BE2C (cell line): ENCODE measurements around the gene C1orf56.

Source experiments
- DNase-seq: peaks from one replicate; pipeline ENCODE4 v3.0.0-alpha.2; 2020
- H3K27me3 ChIP-seq: fragments of 250-450 bp; sonication (Bioruptor Pico); 2 replicates; pipeline ENCODE4 v1.5.1; 2020; ENCODE audit warnings: mild to moderate bottlenecking
- H3K36me3 ChIP-seq: fragments of 250-450 bp; sonication (Bioruptor Pico); 2 replicates; pipeline ENCODE4 v1.5.1; 2020; ENCODE audit warnings: mild to moderate bottlenecking
- H3K4me1 ChIP-seq: fragments of 250-450 bp; sonication (Bioruptor Pico); 2 replicates; pipeline ENCODE4 v1.5.1; 2020
- H3K4me3 ChIP-seq: 2 replicates; pipeline ENCODE4 v1.5.1; 2011; ENCODE audit warnings: low read depth, low read length
- H3K9me3 ChIP-seq: fragments of 250-450 bp; sonication (Bioruptor Pico); 2 replicates; pipeline ENCODE4 v1.5.1; 2020
- TF ChIP-seq, protein P1 (sequence below): IDR thresholded peaks from 2 replicates; pipeline ENCODE4 v1.5.1; 2012; ENCODE audit warnings: mild to moderate bottlenecking, low read depth, low read length

The C1orf56 gene

DNA sequence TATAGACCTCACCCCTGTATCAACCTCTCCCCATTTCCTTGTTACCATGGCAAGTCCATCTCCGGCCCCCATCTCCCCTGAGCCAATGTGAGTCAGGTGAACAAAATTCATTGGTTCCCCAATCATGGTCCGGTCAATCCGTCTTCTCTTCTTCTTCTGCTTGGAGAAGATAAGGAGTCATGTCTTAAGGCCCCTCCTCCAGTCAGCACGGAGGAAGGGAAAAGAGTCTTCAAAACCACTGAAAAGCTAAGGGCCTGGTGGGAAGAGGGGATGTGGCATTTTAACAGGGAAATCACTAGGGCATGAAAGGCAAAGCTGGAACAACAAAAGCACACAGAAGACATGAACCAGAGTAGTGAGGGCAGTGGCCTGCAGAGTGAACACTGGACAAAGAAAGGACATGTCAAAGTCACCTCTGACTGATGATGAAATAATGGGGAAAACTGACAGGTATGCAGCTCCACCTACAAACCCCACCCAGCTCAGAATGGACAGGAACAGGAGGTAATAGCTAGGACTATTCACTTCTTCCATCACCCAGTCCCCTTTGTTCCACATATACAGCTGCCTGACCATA, 7.5 kb downstream of the C1orf56 start:
- H3K36me3 ChIP-seq, result peaks cover 49% of the 10 kb centered on the region

DNA sequence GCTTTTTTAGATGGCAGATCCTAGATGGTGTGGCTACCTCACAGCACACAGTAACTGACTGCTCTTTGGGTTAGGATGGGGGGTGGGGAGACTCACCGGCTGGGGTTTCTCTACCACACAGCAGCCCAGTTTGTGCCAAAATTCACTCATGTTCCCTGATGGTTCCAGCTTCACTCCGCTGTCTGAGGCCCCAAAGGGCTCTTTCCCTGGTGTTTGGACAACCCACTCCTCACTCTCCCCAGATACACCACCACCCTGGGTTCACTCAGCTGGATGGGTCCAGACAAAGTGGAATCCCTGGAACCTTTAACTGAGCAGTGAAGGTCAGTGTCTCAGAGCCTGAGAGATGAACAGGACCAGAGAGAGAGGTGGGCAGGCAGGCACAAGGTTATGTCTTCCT, 8.0 kb downstream of the C1orf56 start:
- no peak overlapping the region for H3K4me3 ChIP-seq
- H3K36me3 ChIP-seq, result peaks cover 49% of the 10 kb centered on the region
- 0 out of 2 replicates have a peak, but pooled peaks cover 3% of the 10 kb centered on the region for H3K4me1 ChIP-seq
- H3K9me3 ChIP-seq, result no peaks in the 10 kb centered on the region
- H3K27me3 ChIP-seq, result no peaks in the 10 kb centered on the region
- no peak for DNase-seq
- TF ChIP-seq, protein P1, sequence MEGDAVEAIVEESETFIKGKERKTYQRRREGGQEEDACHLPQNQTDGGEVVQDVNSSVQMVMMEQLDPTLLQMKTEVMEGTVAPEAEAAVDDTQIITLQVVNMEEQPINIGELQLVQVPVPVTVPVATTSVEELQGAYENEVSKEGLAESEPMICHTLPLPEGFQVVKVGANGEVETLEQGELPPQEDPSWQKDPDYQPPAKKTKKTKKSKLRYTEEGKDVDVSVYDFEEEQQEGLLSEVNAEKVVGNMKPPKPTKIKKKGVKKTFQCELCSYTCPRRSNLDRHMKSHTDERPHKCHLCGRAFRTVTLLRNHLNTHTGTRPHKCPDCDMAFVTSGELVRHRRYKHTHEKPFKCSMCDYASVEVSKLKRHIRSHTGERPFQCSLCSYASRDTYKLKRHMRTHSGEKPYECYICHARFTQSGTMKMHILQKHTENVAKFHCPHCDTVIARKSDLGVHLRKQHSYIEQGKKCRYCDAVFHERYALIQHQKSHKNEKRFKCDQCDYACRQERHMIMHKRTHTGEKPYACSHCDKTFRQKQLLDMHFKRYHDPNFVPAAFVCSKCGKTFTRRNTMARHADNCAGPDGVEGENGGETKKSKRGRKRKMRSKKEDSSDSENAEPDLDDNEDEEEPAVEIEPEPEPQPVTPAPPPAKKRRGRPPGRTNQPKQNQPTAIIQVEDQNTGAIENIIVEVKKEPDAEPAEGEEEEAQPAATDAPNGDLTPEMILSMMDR, result no peak

More for the DNA sequence above, 7.5 kb downstream of the C1orf56 start:
- Histone ChIP-seq H3K4me1 (0 out of 2 replicates have a peak, but pooled peaks cover 3% of the 10 kb centered on the region), H3K9me3 (no peaks in the 10 kb centered on the region), H3K4me3 (no peak overlapping the region), H3K27me3 (no peaks in the 10 kb centered on the region)
- DNase-seq, result no peak
- TF ChIP-seq, protein P1, result no peak

DNA sequence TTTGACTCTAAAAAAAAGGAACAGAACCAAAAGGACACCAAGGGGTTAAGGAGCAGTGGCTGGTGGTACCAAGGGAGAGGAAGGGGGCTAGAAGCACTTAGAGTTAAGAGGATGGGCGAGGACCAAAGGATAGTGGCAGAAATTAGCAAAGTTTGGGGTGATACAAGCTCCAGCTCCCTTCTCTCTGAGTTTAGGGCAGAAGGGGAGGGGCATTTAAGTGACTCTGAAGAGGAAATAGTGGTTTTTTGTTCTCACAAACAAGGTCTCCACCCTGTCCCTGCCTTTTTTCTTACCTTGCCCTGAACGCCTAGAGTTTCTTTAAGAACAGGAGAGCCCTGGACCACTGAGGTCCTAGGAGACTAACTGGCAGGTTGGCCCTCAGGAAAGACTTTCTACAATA, 8.6 kb downstream of the C1orf56 start:
- 0 out of 2 replicates have a peak, but pooled peaks cover 3% of the 10 kb centered on the region for H3K4me1 ChIP-seq
- TF ChIP-seq, protein P1, result no peak
- H3K27me3 ChIP-seq, result no peaks in the 10 kb centered on the region
- peaks cover 49% of the 10 kb centered on the region for H3K36me3 ChIP-seq
- no peaks in the 10 kb centered on the region for H3K9me3 ChIP-seq
- no peak for DNase-seq
- no peak overlapping the region for H3K4me3 ChIP-seq

DNA sequence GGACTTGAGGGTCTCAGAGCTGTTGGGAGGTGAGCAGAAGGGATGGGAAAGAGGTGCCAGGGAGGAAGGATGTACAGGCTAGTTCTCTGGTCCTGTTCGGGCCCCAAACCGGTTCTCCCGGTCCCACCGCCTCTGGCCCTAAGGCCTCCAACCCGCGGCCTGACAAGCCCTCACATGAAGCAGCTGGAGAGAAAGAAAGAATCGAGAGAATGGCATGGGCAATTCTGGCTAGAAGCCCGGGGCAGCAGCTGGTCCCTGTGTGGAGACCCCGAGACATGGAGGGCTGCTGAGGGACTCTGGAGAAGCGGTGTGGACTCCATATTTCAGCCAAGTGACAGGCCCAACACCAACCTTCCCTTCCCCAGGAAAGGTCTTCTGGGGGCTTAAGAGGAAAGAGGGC, 11.1 kb downstream of the C1orf56 start:
- 0 out of 2 replicates have a peak, but pooled peaks cover 3% of the 10 kb centered on the region for H3K4me1 ChIP-seq
- peaks cover 42% of the 10 kb centered on the region for H3K36me3 ChIP-seq
- DNase-seq, result peak; percentile 29

DNA sequence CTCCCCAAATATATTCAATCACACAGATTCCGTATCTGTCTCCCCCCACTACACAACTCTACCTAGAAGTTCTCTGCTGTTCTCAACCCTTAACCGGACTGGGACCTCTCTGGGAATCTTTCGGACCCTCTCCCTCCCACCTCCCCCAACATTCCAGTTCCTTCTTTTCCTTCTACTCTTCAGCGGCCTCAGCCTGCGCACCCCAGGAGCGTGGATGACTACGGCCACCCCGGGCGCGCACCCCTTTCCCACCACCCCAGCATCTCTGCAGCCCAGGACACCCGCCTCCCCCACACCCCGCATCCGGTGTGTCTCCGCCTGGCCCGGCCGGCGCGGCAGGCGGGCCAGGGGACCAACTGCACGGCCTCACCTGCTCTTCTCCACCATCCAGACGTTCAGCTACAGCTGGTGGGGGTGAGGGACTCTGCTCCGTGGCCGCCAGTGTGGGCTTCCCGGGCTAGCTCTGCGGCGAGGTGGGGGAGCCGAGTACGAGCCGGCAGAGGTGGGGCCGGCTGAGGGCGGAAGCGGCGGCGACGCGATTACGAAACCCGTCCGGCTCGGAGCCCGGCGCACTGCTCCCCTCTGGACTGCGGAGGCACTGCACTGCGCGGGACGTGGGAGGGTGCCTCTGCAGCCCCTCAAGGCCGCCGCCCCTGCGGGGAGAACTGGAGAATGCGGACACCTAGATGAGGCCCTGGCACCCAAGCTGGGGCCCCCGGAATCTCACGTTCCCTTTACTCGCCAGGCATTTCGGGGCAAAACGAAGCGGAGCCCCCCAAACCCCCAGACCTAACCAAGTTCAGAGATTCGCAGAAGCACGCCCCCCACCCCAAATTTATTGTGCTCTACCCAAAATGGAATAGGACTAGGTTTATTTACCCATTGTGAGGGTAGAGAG, 11.8 kb downstream of the C1orf56 start, which contains the start of gene CDC42SE1:
Gene CDC42SE1 (minus strand): TSS at position 514 of the 898 bp plus-strand sequence. CDS start 3,892 bp downstream, outside the sequence.
- TF ChIP-seq, protein P1, result peak; percentile 67
- H3K4me1 ChIP-seq, result peaks cover 3% of the 10 kb centered on the region; the same call in 1 of the 2 replicates

More for the DNA sequence above, 11.1 kb downstream of the C1orf56 start:
- TF ChIP-seq, protein P1, result no peak
- no peaks in the 10 kb centered on the region for H3K27me3 ChIP-seq
- no peaks in the 10 kb centered on the region for H3K9me3 ChIP-seq
- H3K4me3 ChIP-seq, result peak overlapping the region; percentile 87

More for the DNA sequence above, 11.8 kb downstream of the C1orf56 start, which contains the start of gene CDC42SE1:
- no peaks in the 10 kb centered on the region for H3K27me3 ChIP-seq
- H3K36me3 ChIP-seq, result peaks cover 40% of the 10 kb centered on the region
- H3K4me3 ChIP-seq, result peak within 1 kb of the TSS; percentile 87
- no peaks in the 10 kb centered on the region for H3K9me3 ChIP-seq
- DNase-seq, result peak; percentile 92
